IPS DF 6.9 (cell line): ENCODE data around the gene ADAMTSL1.

ENCODE experiments used
- DNase-seq: peaks from one replicate; pipeline ENCODE4 v3.0.0-alpha.2; 2013; ENCODE audit warnings: low read depth, low spot score
- H3K27ac ChIP-seq: one replicate; pipeline ENCODE4 v1.5.1; 2013; ENCODE audit warnings: low read length, control low read depth
- H3K27me3 ChIP-seq: 2 replicates; pipeline ENCODE4 v1.6.1; 2013; ENCODE audit warnings: mild to moderate bottlenecking, low read length; ENCODE audit not compliant: control insufficient read depth, insufficient read depth
- H3K36me3 ChIP-seq: 2 replicates; pipeline ENCODE4 v1.6.1; 2013; ENCODE audit warnings: low read length; ENCODE audit not compliant: control insufficient read depth, insufficient read depth
- H3K4me1 ChIP-seq: 2 replicates; pipeline ENCODE4 v1.6.1; 2013; ENCODE audit warnings: low read length; ENCODE audit not compliant: control insufficient read depth, insufficient read depth
- H3K4me3 ChIP-seq: 2 replicates; pipeline ENCODE4 v1.5.1; 2013; ENCODE audit warnings: mild to moderate bottlenecking, low read length
- H3K9me3 ChIP-seq: 2 replicates; pipeline ENCODE4 v1.6.1; 2013; ENCODE audit warnings: low read length, inconsistent platforms; ENCODE audit not compliant: control insufficient read depth, insufficient read depth
- WGBS: extraction: QIAGEN DNeasy Blood & Tissue Kit; methylation state at CpG from one replicate; pipeline ENCODE4 v1.1.7; 2013; ENCODE audit warnings: mixed read lengths, missing lambda C conversion rate; ENCODE audit not compliant: insufficient read length, insufficient coverage; 5-methylcytosine and 5-hydroxymethylcytosine counted together

ADAMTSL1 gene

GRCh38 chr9:18727904-18728303 lies 254.0 kb downstream of the ADAMTSL1 start:
- H3K4me1 ChIP-seq, result no peaks in the 10 kb centered on the region
- WGBS, result no CpG with 5 or more reads among the region's 7 CpGs
- no peak for DNase-seq

GRCh38 chr9:18728642-18729041 lies 254.7 kb downstream of the ADAMTSL1 start:
- H3K27ac ChIP-seq, result no peak overlapping the region
- no peak overlapping the region for H3K4me3 ChIP-seq
- H3K4me1 ChIP-seq, result no peaks in the 10 kb centered on the region
- no peak for DNase-seq
- H3K36me3 ChIP-seq, result no peaks in the 10 kb centered on the region
- WGBS, result no CpG with 5 or more reads among the region's 3 CpGs
- H3K9me3 ChIP-seq, result no peaks in the 10 kb centered on the region
- H3K27me3 ChIP-seq, result no peaks in the 10 kb centered on the region

More at GRCh38 chr9:18727904-18728303, 254.0 kb downstream of the ADAMTSL1 start:
- H3K27me3 ChIP-seq, result no peaks in the 10 kb centered on the region
- no peaks in the 10 kb centered on the region for H3K9me3 ChIP-seq
- H3K36me3 ChIP-seq, result no peaks in the 10 kb centered on the region
- no peak overlapping the region for H3K4me3 ChIP-seq
- H3K27ac ChIP-seq, result no peak overlapping the region

GRCh38 chr9:18730241-18730640 lies 256.3 kb downstream of the ADAMTSL1 start:
- H3K9me3 ChIP-seq, result no peaks in the 10 kb centered on the region
- no peaks in the 10 kb centered on the region for H3K27me3 ChIP-seq
- H3K36me3 ChIP-seq, result no peaks in the 10 kb centered on the region
- no peak overlapping the region for H3K4me3 ChIP-seq
- DNase-seq, result no peak
- no CpG with 5 or more reads among the region's 3 CpGs for whole genome bisulfite sequencing
- no peaks in the 10 kb centered on the region for H3K4me1 ChIP-seq
- H3K27ac ChIP-seq, result no peak overlapping the region

- Histone ChIP-seq H3K27ac (no peak overlapping the region), H3K4me3 (no peak overlapping the region), H3K9me3 (no peaks in the 10 kb centered on the region), H3K4me1 (no peaks in the 10 kb centered on the region), H3K27me3 (0 out of 2 replicates have a peak, but pooled peaks cover 1% of the 10 kb centered on the region), H3K36me3 (no peaks in the 10 kb centered on the region)
- DNase-seq, result no peak
Observed at GRCh38 chr9:18739127-18739526, 265.2 kb downstream of the ADAMTSL1 start.

GRCh38 chr9:18739641-18740318 lies 265.8 kb downstream of the ADAMTSL1 start:
- no peak overlapping the region for H3K27ac ChIP-seq

GRCh38 chr9:18741359-18741758 lies 267.4 kb downstream of the ADAMTSL1 start:
- no CpG with 5 or more reads among the region's 1 CpG for WGBS
- no peaks in the 10 kb centered on the region for H3K9me3 ChIP-seq
- no peak overlapping the region for H3K4me3 ChIP-seq

More at GRCh38 chr9:18739641-18740318, 265.8 kb downstream of the ADAMTSL1 start:
- H3K36me3 ChIP-seq, result no peaks in the 10 kb centered on the region
- no peaks in the 10 kb centered on the region for H3K4me1 ChIP-seq
- no peak for DNase-seq
- whole genome bisulfite sequencing, result no CpG with 5 or more reads among the region's 5 CpGs
- H3K9me3 ChIP-seq, result no peaks in the 10 kb centered on the region
- 0 out of 2 replicates have a peak, but pooled peaks cover 1% of the 10 kb centered on the region for H3K27me3 ChIP-seq
- H3K4me3 ChIP-seq, result no peak overlapping the region

GRCh38 chr9:18741945-18742344 lies 268.0 kb downstream of the ADAMTSL1 start:
- H3K27ac ChIP-seq, result no peak overlapping the region
- no peaks in the 10 kb centered on the region for H3K27me3 ChIP-seq
- no peaks in the 10 kb centered on the region for H3K36me3 ChIP-seq
- H3K4me3 ChIP-seq, result no peak overlapping the region
- no peak for DNase-seq
- H3K4me1 ChIP-seq, result no peaks in the 10 kb centered on the region
- WGBS, result no CpG with 5 or more reads among the region's 1 CpG
- no peaks in the 10 kb centered on the region for H3K9me3 ChIP-seq

More at GRCh38 chr9:18741359-18741758, 267.4 kb downstream of the ADAMTSL1 start:
- Histone ChIP-seq H3K4me1 (no peaks in the 10 kb centered on the region), H3K27ac (no peak overlapping the region), H3K36me3 (no peaks in the 10 kb centered on the region), H3K27me3 (no peaks in the 10 kb centered on the region)
- DNase-seq, result no peak

- 100% methylated on average over 1 of the region's 6 CpGs for WGBS
Observed at GRCh38 chr9:18743421-18743820, 269.5 kb downstream of the ADAMTSL1 start.

GRCh38 chr9:18743971-18744370 lies 270.0 kb downstream of the ADAMTSL1 start:
- DNase-seq, result no peak

More at GRCh38 chr9:18743421-18743820, 269.5 kb downstream of the ADAMTSL1 start:
- Histone ChIP-seq H3K27me3 (no peaks in the 10 kb centered on the region), H3K36me3 (no peaks in the 10 kb centered on the region), H3K9me3 (no peaks in the 10 kb centered on the region), H3K4me3 (no peak overlapping the region), H3K4me1 (no peaks in the 10 kb centered on the region), H3K27ac (no peak overlapping the region)
- no peak for DNase-seq

GRCh38 chr9:18745710-18746109 lies 271.8 kb downstream of the ADAMTSL1 start:
- DNase-seq, result no peak
- Histone ChIP-seq H3K27ac (no peak overlapping the region), H3K9me3 (no peaks in the 10 kb centered on the region), H3K4me1 (no peaks in the 10 kb centered on the region), H3K4me3 (no peak overlapping the region), H3K27me3 (no peaks in the 10 kb centered on the region), H3K36me3 (no peaks in the 10 kb centered on the region)
- no CpG with 5 or more reads among the region's 2 CpGs for WGBS

More at GRCh38 chr9:18743971-18744370, 270.0 kb downstream of the ADAMTSL1 start:
- Histone ChIP-seq H3K27ac (no peak overlapping the region), H3K9me3 (no peaks in the 10 kb centered on the region), H3K4me1 (no peaks in the 10 kb centered on the region), H3K4me3 (no peak overlapping the region), H3K27me3 (no peaks in the 10 kb centered on the region), H3K36me3 (no peaks in the 10 kb centered on the region)
- no CpG with 5 or more reads among the region's 2 CpGs for WGBS

- H3K4me3 ChIP-seq, result no peak overlapping the region
- no CpG with 5 or more reads among the region's 1 CpG for WGBS
- H3K36me3 ChIP-seq, result no peaks in the 10 kb centered on the region
- no peak overlapping the region for H3K27ac ChIP-seq
- no peaks in the 10 kb centered on the region for H3K4me1 ChIP-seq
- DNase-seq, result no peak
- H3K27me3 ChIP-seq, result no peaks in the 10 kb centered on the region
- no peaks in the 10 kb centered on the region for H3K9me3 ChIP-seq
Observed at GRCh38 chr9:18746631-18747030, 272.7 kb downstream of the ADAMTSL1 start.
